HepG2 (cell line): ENCODE measurements around the gene RUNX3. TPM values are rescaled to one million over a fixed set of nuclear protein-coding genes. Genes with fewer than 3 reads are reported as not detected.

Experiments used
- ATAC-seq: fragments of 200-7000 bp; cut with Tn5 transposase; 3 replicates; pipeline ENCODE4 v1.9.1; 2020; ENCODE audit warnings: mild to moderate bottlenecking, moderate library complexity
- BruUV-seq: library from RNA; stranded (reverse); fragments of 400-500 nt; replicated peaks from 2 replicates; lab custom pipeline; 2021; lab: Mats Ljungman, UMichigan
- CTCF ChIA-PET: fragments of 300-600 bp; formaldehyde crosslinking; extraction: SDS; loops from one replicate; lab custom pipeline; 2021; ENCODE audit warnings: low total read pairs, inconsistent platforms, low intra/inter-chr PET ratio; lab: Yijun Ruan, JAX
- POLR2A ChIA-PET: fragments of 350-600 bp; sonication (Branson Sonifier 250); formaldehyde crosslinking; loops from one replicate; lab custom pipeline; 2020; ENCODE audit warnings: antibody characterized with exemption, inconsistent platforms; lab: Yijun Ruan, JAX
- DNase-seq: peaks from one replicate; pipeline ENCODE4 v3.0.0-alpha.2; 2015; ENCODE audit warnings: low spot score
- FAIRE-seq: peaks from 3 replicates; lab custom pipeline; 2011; peaks lifted over from hg19 to GRCh38; lab: Jason Lieb, UNC
- H2AFZ ChIP-seq: one replicate; pipeline ENCODE4 v1.6.1; 2011; ENCODE audit warnings: low read length, inconsistent platforms
- H3K27ac ChIP-seq: fragments of 300-600 bp; 3 replicates; pipeline ENCODE4 v1.8.0; 2011; ENCODE audit warnings: mixed run types, mild to moderate bottlenecking, mixed read lengths, low read length, inconsistent platforms; ENCODE audit not compliant: insufficient read depth; ENCODE audit errors: extremely low read length
- H3K27me3 ChIP-seq, 2 experiments: fragments of 200-600 bp in 1 of 2; 2 replicates in 1 of 2; 3 replicates in 1 of 2; pipeline versions ENCODE4 v1.6.0 to v1.8.0; 2011; ENCODE audit warnings: low read length in 2 of 2, mild to moderate bottlenecking in 2 of 2, moderate library complexity in 2 of 2, inconsistent platforms in 1 of 2; ENCODE audit not compliant: insufficient read depth in 2 of 2, control insufficient read depth in 1 of 2
- H3K36me3 ChIP-seq, 2 experiments: fragments of 200-600 bp in 1 of 2; replicated peaks in 1 of 2; 2 replicates in 1 of 2; 3 replicates in 1 of 2; pipeline versions ENCODE4 v1.5.1 to v1.8.0; 2011; ENCODE audit warnings: low read length in 2 of 2, inconsistent platforms in 1 of 2; ENCODE audit not compliant: insufficient read depth in 2 of 2, control insufficient read depth in 1 of 2
- H3K4me1 ChIP-seq: 2 replicates; pipeline ENCODE4 v1.5.1; 2012; ENCODE audit warnings: low read length, inconsistent platforms; ENCODE audit not compliant: insufficient read depth
- H3K4me2 ChIP-seq: 2 replicates; pipeline ENCODE4 v1.6.0; 2011; ENCODE audit warnings: low read depth, low read length, inconsistent platforms
- H3K4me3 ChIP-seq, 3 experiments: fragments of 200-600 bp in 1 of 3; sonication (generic), shearing (Covaris generic) in 1 of 3; replicated peaks in 1 of 3; 2 replicates each; pipeline ENCODE4 v1.5.1; 2011 to 2016; ENCODE audit warnings: low read length in 3 of 3, inconsistent platforms in 2 of 3, low read depth in 2 of 3, mild to moderate bottlenecking in 2 of 3, control low read depth in 1 of 3, mixed read lengths in 1 of 3; ENCODE audit not compliant: insufficient read depth in 1 of 3
- H3K79me2 ChIP-seq: one replicate; pipeline ENCODE4 v1.6.1; 2011; ENCODE audit warnings: low read length, inconsistent platforms; ENCODE audit not compliant: insufficient read depth
- H3K9ac ChIP-seq: 2 replicates; pipeline ENCODE4 v1.6.0; 2011; ENCODE audit warnings: mild to moderate bottlenecking, low read depth, low read length, inconsistent platforms; ENCODE audit not compliant: insufficient read depth
- H3K9me3 ChIP-seq: 2 replicates; pipeline ENCODE4 v1.5.1; 2012; ENCODE audit warnings: mild to moderate bottlenecking, low read length
- H4K20me1 ChIP-seq: 2 replicates; pipeline ENCODE4 v1.6.0; 2011; ENCODE audit warnings: inconsistent platforms, mild to moderate bottlenecking, low read length, moderate library complexity; ENCODE audit not compliant: insufficient read depth
- BRCA1 ChIP-seq: sonication (generic); formaldehyde crosslinking; IDR thresholded peaks from 2 replicates; pipeline ENCODE4 v1.4.0; 2020; ENCODE audit warnings: missing genetic modification reagents
- CAMTA2 ChIP-seq: sonication (generic); formaldehyde crosslinking; IDR thresholded peaks from 2 replicates; pipeline ENCODE4 v1.4.0; 2020; ENCODE audit warnings: mild to moderate bottlenecking, missing genetic modification reagents, borderline replicate concordance
- HDAC1 ChIP-seq: sonication (generic); formaldehyde crosslinking; IDR thresholded peaks from 2 replicates; pipeline ENCODE4 v1.5.1; 2020; ENCODE audit warnings: mild to moderate bottlenecking, missing genetic modification reagents
- HIVEP1 ChIP-seq: sonication (generic); formaldehyde crosslinking; IDR thresholded peaks from 2 replicates; pipeline ENCODE4 v1.4.0; 2020; ENCODE audit warnings: mild to moderate bottlenecking, missing genetic modification reagents
- HOXA7 ChIP-seq: sonication (generic); formaldehyde crosslinking; IDR thresholded peaks from 2 replicates; pipeline ENCODE4 v1.8.1; 2022; ENCODE audit warnings: mild to moderate bottlenecking, missing genetic modification reagents, moderate library complexity
- NONO ChIP-seq, 2 experiments: fragments of 450-650 bp in 1 of 2; sonication (generic) in 1 of 2; formaldehyde crosslinking in 1 of 2; IDR thresholded peaks in 1 of 2; conservative IDR thresholded peaks in 1 of 2; 2 replicates each; pipeline versions ENCODE4 v1.6.1 to v1.8.0; 2017 to 2022; ENCODE audit warnings: mild to moderate bottlenecking in 1 of 2, missing genetic modification reagents in 1 of 2, moderate library complexity in 1 of 2
- TFE3 ChIP-seq: IDR thresholded peaks from 2 replicates; pipeline ENCODE4 v1.6.1; 2016
- ZNF275 ChIP-seq: sonication (generic); formaldehyde crosslinking; IDR thresholded peaks from 2 replicates; pipeline ENCODE4 v1.8.0; 2022; ENCODE audit warnings: missing genetic modification reagents, mild to moderate bottlenecking, inconsistent platforms, borderline replicate concordance
- ZNF337 ChIP-seq: sonication (generic); formaldehyde crosslinking; IDR thresholded peaks from 2 replicates; pipeline ENCODE4 v1.5.1; 2020; ENCODE audit warnings: missing genetic modification reagents, low read depth, mild to moderate bottlenecking, borderline replicate concordance
- ZNF496 ChIP-seq: sonication (generic); formaldehyde crosslinking; IDR thresholded peaks from 2 replicates; pipeline ENCODE4 v1.8.1; 2023; ENCODE audit warnings: mild to moderate bottlenecking, moderate library complexity, missing genetic modification reagents; ENCODE audit not compliant: insufficient replicate concordance
- ZNF558 ChIP-seq: sonication (generic); formaldehyde crosslinking; IDR thresholded peaks from 2 replicates; pipeline ENCODE4 v1.9.0; 2022; ENCODE audit warnings: mild to moderate bottlenecking, missing genetic modification reagents, borderline replicate concordance
- ZNF574 ChIP-seq: sonication (generic); formaldehyde crosslinking; IDR thresholded peaks from 2 replicates; pipeline ENCODE4 v1.4.0; 2020; ENCODE audit warnings: missing genetic modification reagents
- ZNF678 ChIP-seq: sonication (generic); formaldehyde crosslinking; IDR thresholded peaks from 2 replicates; pipeline ENCODE4 v1.4.0; 2020; ENCODE audit warnings: mild to moderate bottlenecking, missing genetic modification reagents
- WGBS: methylation state at CpG from one replicate; pipeline ENCODE4 v1.1.6; 2017; ENCODE audit warnings: low lambda C conversion rate; 5-methylcytosine and 5-hydroxymethylcytosine counted together
- in situ Hi-C: cut with HindIII; loops from 2 replicates; pipeline ENCODE4 v1.10.0; 2017; ENCODE audit warnings: low pct_unique_long_range_greater_than_20kb; ENCODE audit not compliant: extremely low pct_ligation_motif_present
- intact Hi-C: fragments of 100-400 bp; cut with micrococcal nuclease; formaldehyde crosslinking; loops from one replicate; pipeline ENCODE4 v1.10.0; 2022; ENCODE audit not compliant: unreplicated experiment
- polyA plus RNA-seq, 8 experiments: library from polyadenylated mRNA; depleted of rRNA in 3 of 8; stranded (reverse) in 7 of 8; unstranded in 1 of 8; fragments of >200 nt; fragmentation: Illumina TruSeq in 4 of 8; extraction: Trizol in 4 of 8; gene quantifications; 2 replicates each; pipeline versions ENCODE4 v1.2.1 to v1.2.3, GENCODE V29; 2011 to 2016; ENCODE audit warnings: low read depth in 4 of 8, missing spikeins in 1 of 8, mixed read lengths in 1 of 8; ENCODE audit not compliant: insufficient read depth in 1 of 8
- total RNA-seq, 5 experiments: library from RNA; depleted of rRNA; stranded (reverse); fragments of >200 nt; fragmentation: Illumina TruSeq; extraction: Trizol; gene quantifications; 2 replicates each; pipeline ENCODE4 v1.2.3, GENCODE V29; 2016; ENCODE audit warnings: low read depth in 1 of 5
- TF ChIP-seq, protein P1 (sequence below): sonication (generic); formaldehyde crosslinking; IDR thresholded peaks from 2 replicates; pipeline ENCODE4 v1.4.0; 2020; ENCODE audit warnings: missing genetic modification reagents

The RUNX3 gene
- total and polyA plus RNA-seq, 2 of the 13 experiments (the other 11 are each of a cell fraction or from before 2014, with no cell fraction given), result 0.04 to 0.22 TPM

- intact Hi-C loops, result no loop called here
- H3K79me2 ChIP-seq, result no peaks in the 10 kb centered on the region
- no peaks in the 10 kb centered on the region for H3K36me3 ChIP-seq
- BruUV-seq, result no TSS peak
- DNase-seq (no peak), FAIRE-seq (no peak), ATAC-seq (no peak)
- H3K9ac ChIP-seq, result no peak overlapping the region
- H3K4me1 ChIP-seq, result no peaks in the 10 kb centered on the region; the same call in 1 of the 2 replicates
- H3K4me2 ChIP-seq, result no peak overlapping the region
- peaks cover 3 to 19% of the 10 kb centered on the region in 2 experiments; a peak in 4 of 5 replicates for H3K27me3 ChIP-seq
- H3K4me3 ChIP-seq, result no peak overlapping the region
- no peaks in the 10 kb centered on the region for H3K9me3 ChIP-seq
- H3K27ac ChIP-seq, result no peak overlapping the region
- CTCF ChIA-PET, result no interaction called here
- H4K20me1 ChIP-seq, result no peaks in the 10 kb centered on the region
- 79% methylated on average over 22 of the region's 22 CpGs for WGBS
- in situ Hi-C loops, result no loop called here
- H2AFZ ChIP-seq, result no peak overlapping the region
- POLR2A ChIA-PET, result no interaction called here
- no peak for TF ChIP-seq HIVEP1 (CRISPR knock-in tag)
- no peak for TF ChIP-seq ZNF275
- TF ChIP-seq, protein P1, sequence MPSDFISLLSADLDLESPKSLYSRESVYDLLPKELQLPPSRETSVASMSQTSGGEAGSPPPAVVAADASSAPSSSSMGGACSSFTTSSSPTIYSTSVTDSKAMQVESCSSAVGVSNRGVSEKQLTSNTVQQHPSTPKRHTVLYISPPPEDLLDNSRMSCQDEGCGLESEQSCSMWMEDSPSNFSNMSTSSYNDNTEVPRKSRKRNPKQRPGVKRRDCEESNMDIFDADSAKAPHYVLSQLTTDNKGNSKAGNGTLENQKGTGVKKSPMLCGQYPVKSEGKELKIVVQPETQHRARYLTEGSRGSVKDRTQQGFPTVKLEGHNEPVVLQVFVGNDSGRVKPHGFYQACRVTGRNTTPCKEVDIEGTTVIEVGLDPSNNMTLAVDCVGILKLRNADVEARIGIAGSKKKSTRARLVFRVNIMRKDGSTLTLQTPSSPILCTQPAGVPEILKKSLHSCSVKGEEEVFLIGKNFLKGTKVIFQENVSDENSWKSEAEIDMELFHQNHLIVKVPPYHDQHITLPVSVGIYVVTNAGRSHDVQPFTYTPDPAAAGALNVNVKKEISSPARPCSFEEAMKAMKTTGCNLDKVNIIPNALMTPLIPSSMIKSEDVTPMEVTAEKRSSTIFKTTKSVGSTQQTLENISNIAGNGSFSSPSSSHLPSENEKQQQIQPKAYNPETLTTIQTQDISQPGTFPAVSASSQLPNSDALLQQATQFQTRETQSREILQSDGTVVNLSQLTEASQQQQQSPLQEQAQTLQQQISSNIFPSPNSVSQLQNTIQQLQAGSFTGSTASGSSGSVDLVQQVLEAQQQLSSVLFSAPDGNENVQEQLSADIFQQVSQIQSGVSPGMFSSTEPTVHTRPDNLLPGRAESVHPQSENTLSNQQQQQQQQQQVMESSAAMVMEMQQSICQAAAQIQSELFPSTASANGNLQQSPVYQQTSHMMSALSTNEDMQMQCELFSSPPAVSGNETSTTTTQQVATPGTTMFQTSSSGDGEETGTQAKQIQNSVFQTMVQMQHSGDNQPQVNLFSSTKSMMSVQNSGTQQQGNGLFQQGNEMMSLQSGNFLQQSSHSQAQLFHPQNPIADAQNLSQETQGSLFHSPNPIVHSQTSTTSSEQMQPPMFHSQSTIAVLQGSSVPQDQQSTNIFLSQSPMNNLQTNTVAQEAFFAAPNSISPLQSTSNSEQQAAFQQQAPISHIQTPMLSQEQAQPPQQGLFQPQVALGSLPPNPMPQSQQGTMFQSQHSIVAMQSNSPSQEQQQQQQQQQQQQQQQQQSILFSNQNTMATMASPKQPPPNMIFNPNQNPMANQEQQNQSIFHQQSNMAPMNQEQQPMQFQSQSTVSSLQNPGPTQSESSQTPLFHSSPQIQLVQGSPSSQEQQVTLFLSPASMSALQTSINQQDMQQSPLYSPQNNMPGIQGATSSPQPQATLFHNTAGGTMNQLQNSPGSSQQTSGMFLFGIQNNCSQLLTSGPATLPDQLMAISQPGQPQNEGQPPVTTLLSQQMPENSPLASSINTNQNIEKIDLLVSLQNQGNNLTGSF (CRISPR knock-in tag), result no peak
- TF ChIP-seq NONO (IDR thresholded peaks at IDR 0.05), result no peak
- TF ChIP-seq NONO (CRISPR knock-in tag; conservative IDR thresholded peaks at IDR 0.05), result no peak
- TF ChIP-seq BRCA1 (CRISPR knock-in tag), result no peak
- no peak for TF ChIP-seq ZNF337 (CRISPR knock-in tag)
- TF ChIP-seq CAMTA2 (CRISPR knock-in tag), result no peak
- TF ChIP-seq ZNF496 (CRISPR knock-in tag), result no peak
- no peak for TF ChIP-seq HDAC1 (CRISPR knock-in tag)
- TF ChIP-seq TFE3 (CRISPR knock-in tag), result no peak
- no peak for TF ChIP-seq ZNF678
- TF ChIP-seq ZNF574 (CRISPR knock-in tag), result no peak
- no peak for TF ChIP-seq HOXA7 (CRISPR knock-in tag)
- no peak for TF ChIP-seq ZNF558 (CRISPR knock-in tag)
These were observed 27.6 kb downstream of the RUNX3 start for GRCh38 chr1:24902471-24902891.
